Heart right ventricle (tissue), 16 donors: Measurements from ENCODE around the gene NUBP1. TPM values are rescaled to one million over a fixed set of nuclear protein-coding genes. Genes with fewer than 3 reads are reported as not detected.

Experiments used
- ATAC-seq, 8 donors: fragments of 200-7000 bp; cut with Tn5 transposase; one replicate each; pipeline ENCODE4 v1.9.1; 2020; ENCODE audit warnings: mild to moderate bottlenecking in 8 of 8, moderate library complexity in 8 of 8, moderate number of reproducible peaks in 1 of 8
- DNase-seq, 2 donors: peaks; one replicate each; pipeline ENCODE4 v3.0.0-alpha.2; 2020
- H3K27ac ChIP-seq, 10 donors: fragments of 200-600 bp; sonication (generic) in 2 of 10; one replicate each; pipeline versions ENCODE4 v1.5.0 to v1.8.0; 2020 to 2022; ENCODE audit warnings: mild to moderate bottlenecking in 3 of 10
- H3K27me3 ChIP-seq, 7 donors: fragments of 200-600 bp; one replicate each; pipeline ENCODE4 v1.8.0; 2021 to 2022; ENCODE audit warnings: mild to moderate bottlenecking in 2 of 7
- H3K36me3 ChIP-seq, 9 donors: fragments of 200-600 bp; sonication (generic) in 1 of 9; one replicate each; pipeline versions ENCODE4 v1.5.0 to v1.8.0; 2020 to 2022; ENCODE audit warnings: mild to moderate bottlenecking in 2 of 9
- H3K4me1 ChIP-seq, 9 donors: fragments of 200-600 bp; sonication (generic) in 1 of 9; one replicate each; pipeline versions ENCODE4 v1.5.0 to v1.8.0; 2020 to 2022; ENCODE audit warnings: mild to moderate bottlenecking in 4 of 9
- H3K4me3 ChIP-seq, 10 donors: fragments of 200-600 bp; sonication (generic) in 2 of 10; one replicate each; pipeline versions ENCODE4 v1.5.0 to v1.8.0; 2020 to 2022; ENCODE audit warnings: mild to moderate bottlenecking in 7 of 10, moderate library complexity in 2 of 10
- H3K9me3 ChIP-seq, 11 donors: fragments of 200-600 bp in 10 of 11; sonication (generic) in 2 of 11; one replicate each; pipeline versions ENCODE4 v1.5.0 to v1.8.0; 2013 to 2022; ENCODE audit warnings: mild to moderate bottlenecking in 2 of 11, control low read depth in 1 of 11, moderate library complexity in 1 of 11
- WGBS, 2 donors: extraction: QIAGEN DNeasy Blood & Tissue Kit; methylation state at CpG; one replicate each; pipeline ENCODE4 v1.1.7; 2013; ENCODE audit warnings: inconsistent platforms in 1 of 2; 5-methylcytosine and 5-hydroxymethylcytosine counted together
- intact Hi-C, 10 donors: fragments of 100-400 bp; cut with DNase I; formaldehyde crosslinking; loops; one replicate each; pipeline versions ENCODE4 v1.11.1 to v1.14.2; 2022
- polyA plus RNA-seq, 2 donors: library from polyadenylated mRNA; stranded (reverse); fragments of 200-250 nt; gene quantifications; one replicate each; pipeline ENCODE4 v1.2.3, GENCODE V29; 2013
- total RNA-seq, 10 donors: library from RNA; stranded (reverse); fragmentation: NEBNext Ultra II Directional in 3 of 10; extraction: Animal tissue kit (Norgen Biotek cat#: 25700) in 3 of 10; gene quantifications; one replicate each; pipeline versions ENCODE4 v1.2.1 to v1.2.4, GENCODE V29; 2021 to 2023
- TF ChIP-seq, protein P1 (sequence below), 9 donors: fragments of 200-600 bp; sonication (generic) in 2 of 9; IDR thresholded peaks; one replicate each; pipeline versions ENCODE4 v1.5.0 to v1.8.0; 2021 to 2022; ENCODE audit warnings: antibody characterized with exemption in 9 of 9, mild to moderate bottlenecking in 5 of 9, moderate library complexity in 1 of 9
- donor health status: Arrhythmogenic right ventricular cardiomyopathy.
- donor health status: ischemic (EF 13 %, LVEDD 7.1; RV severe dilation, severe dysfunction).
- donor health status: healthy with polysubstance abuse.
- donor health status: DM: no; HTN: yes; CAD: no.
- donor health status: DM: no; HTN: no; CAD: no.
- donor health status: ischemic (EF 25% LVEDD 6.9; RV normal size, moderate dysfunction).
- donor health status: ischemic (EF 25% LVEDD 5.7; RV mildly dilated, moderate dysfunction).
- donor health status: healthy.
- donor health status: DM: yes; HTN: yes; CAD: no.
- donor health status: Ischemic cardiomyopathy.
- donor health status: ischemic (EF 35%, LVEDD 5.7; RV mildly dilated, moderate dysfunction).
- donor health status: nonischemic (EF 11% LVEDD 7.7; RV severe dilation, severe dysfunction).
- donor health status: DM: yes; HTN: yes; CAD: no.
- donor health status: PGD.
- donor health status: ischemic (EF 29% LVEDD 5.4; RV normal size, mild dysfunction).
- donor health status: nonischemic (EF 23%, LVEDD 6.1; RV moderate dilation, normal function).

NUBP1 gene
- total and polyA plus RNA-seq, 12 donors: 44.1 to 82.1 (median 53.4) TPM

DNA sequence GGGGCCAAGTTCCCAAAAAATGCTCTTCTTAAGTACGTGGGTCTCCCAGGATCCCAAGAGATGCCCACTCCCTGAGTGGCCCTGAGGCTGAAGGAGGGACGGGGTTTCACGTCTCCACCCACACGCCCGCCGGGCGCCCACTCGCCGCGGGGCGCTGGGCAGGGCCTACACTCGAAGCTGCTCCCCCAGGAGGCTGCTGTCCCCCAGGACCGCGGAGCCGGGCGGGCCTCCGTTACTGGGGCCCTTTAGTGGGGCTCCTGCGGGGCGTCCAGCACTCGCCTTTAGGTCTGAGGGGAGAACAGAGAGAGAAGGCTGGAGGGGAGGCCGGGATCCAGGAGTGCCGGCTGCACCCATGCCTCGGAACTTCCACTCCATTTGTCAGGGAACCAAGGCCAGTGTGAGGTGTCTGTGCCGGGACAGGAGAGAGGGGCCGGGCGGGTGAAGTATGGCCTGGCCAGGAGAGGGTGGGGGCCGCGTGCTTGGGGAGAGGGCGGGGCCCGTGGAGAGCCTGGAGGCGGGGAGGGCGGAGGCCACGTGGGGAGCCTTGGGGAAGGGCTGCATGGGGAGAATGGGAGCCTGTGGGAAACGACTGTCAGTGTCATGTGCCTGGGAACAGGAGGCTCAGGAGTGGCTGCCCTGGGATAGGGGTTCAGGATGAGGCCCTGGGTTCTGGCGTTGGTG, 18.8 kb downstream of the NUBP1 start:
- Histone ChIP-seq H3K27ac (no peak overlapping the region), H3K9me3 (no peaks in the 10 kb centered on the region), H3K27me3 (no peaks in the 10 kb centered on the region), H3K36me3 (peaks cover 0 to 88% (median 53%) of the 10 kb centered on the region in 9 donors), H3K4me1 (peaks cover 0 to 23% (median 10%) of the 10 kb centered on the region in 9 donors), H3K4me3 (no peak overlapping the region)
- ATAC-seq (peak in 1 of 8 donors; percentile 36), DNase-seq (no peak)
- TF ChIP-seq, protein P1, sequence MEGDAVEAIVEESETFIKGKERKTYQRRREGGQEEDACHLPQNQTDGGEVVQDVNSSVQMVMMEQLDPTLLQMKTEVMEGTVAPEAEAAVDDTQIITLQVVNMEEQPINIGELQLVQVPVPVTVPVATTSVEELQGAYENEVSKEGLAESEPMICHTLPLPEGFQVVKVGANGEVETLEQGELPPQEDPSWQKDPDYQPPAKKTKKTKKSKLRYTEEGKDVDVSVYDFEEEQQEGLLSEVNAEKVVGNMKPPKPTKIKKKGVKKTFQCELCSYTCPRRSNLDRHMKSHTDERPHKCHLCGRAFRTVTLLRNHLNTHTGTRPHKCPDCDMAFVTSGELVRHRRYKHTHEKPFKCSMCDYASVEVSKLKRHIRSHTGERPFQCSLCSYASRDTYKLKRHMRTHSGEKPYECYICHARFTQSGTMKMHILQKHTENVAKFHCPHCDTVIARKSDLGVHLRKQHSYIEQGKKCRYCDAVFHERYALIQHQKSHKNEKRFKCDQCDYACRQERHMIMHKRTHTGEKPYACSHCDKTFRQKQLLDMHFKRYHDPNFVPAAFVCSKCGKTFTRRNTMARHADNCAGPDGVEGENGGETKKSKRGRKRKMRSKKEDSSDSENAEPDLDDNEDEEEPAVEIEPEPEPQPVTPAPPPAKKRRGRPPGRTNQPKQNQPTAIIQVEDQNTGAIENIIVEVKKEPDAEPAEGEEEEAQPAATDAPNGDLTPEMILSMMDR (IDR thresholded peaks at IDR 0.05): no peak
- intact Hi-C loops: loop anchor here in 1 of 10 donors (10.0 kb wide), 1 partner anchor 52 kb away; the partner anchor contains the start of gene TVP23A
- 93 to 95% methylated on average over 35 of the region's 35 CpGs for WGBS, 2 donors

GRCh38 chr16:10763456-10763855, 19.8 kb downstream of the NUBP1 start:
- no peak overlapping the region for H3K4me3 ChIP-seq
- H3K27ac ChIP-seq: no peak overlapping the region
- ATAC-seq: no peak
- intact Hi-C loops: loop anchor here in 1 of 10 donors (10.0 kb wide), 1 partner anchor 51 kb away; the partner anchor contains the start of gene TVP23A
- TF ChIP-seq, protein P1 (IDR thresholded peaks at IDR 0.05): no peak
- WGBS, 2 donors: 96 to 97% methylated on average over 7 of the region's 7 CpGs
- H3K27me3 ChIP-seq: no peaks in the 10 kb centered on the region
- DNase-seq: no peak
- peaks cover 0 to 88% (median 44%) of the 10 kb centered on the region in 9 donors for H3K36me3 ChIP-seq
- H3K9me3 ChIP-seq: no peaks in the 10 kb centered on the region
- H3K4me1 ChIP-seq: peaks cover 0 to 23% (median 10%) of the 10 kb centered on the region in 9 donors

GRCh38 chr16:10765772-10766171, 22.1 kb downstream of the NUBP1 start:
- intact Hi-C loops: loop anchor here in 2 of 10 donors (5.0 to 10.0 kb wide), 2 partner anchors 47 to 49 kb away; partner anchors contain the start of gene TVP23A (in 1 of the 2)
- ATAC-seq: peak in 4 of 8 donors; percentile 11 to 38 (median 16)
- 63% methylated on average over 4 of the region's 4 CpGs for WGBS, 2 donors

DNA sequence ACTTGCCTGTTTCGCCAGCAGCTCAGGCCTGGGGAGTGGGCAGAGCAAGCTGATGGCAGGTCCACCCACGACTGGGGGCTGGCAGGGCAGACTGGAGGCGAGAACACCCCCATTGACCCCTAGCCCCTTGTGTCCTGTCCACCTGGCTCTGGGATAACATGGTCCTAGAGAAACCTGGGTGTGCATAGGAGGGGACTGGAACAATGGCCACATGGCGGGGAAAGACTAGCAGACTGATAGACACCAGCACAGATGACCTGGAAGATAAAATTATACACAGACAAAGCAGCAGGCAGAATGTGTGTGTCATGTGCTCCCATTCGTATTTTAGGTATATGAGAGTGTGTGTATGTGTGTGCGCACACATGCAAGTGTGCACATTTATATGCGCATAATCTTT, 23.5 kb downstream of the NUBP1 start:
- H3K9me3 ChIP-seq: no peaks in the 10 kb centered on the region
- no peak overlapping the region for H3K27ac ChIP-seq
- H3K27me3 ChIP-seq: no peaks in the 10 kb centered on the region
- H3K36me3 ChIP-seq: peaks cover 0 to 69% (median 15%) of the 10 kb centered on the region in 9 donors
- ATAC-seq (peak in 2 of 8 donors; percentile 14 to 17), DNase-seq (no peak)
- TF ChIP-seq, protein P1 (IDR thresholded peaks at IDR 0.05): no peak
- peaks cover 0 to 36% (median 10%) of the 10 kb centered on the region in 9 donors for H3K4me1 ChIP-seq
- intact Hi-C loops: loop anchor here in 2 of 10 donors (5.0 to 10.0 kb wide), 2 partner anchors 45 to 48 kb away; partner anchors contain the start of gene TVP23A (in 1 of the 2)
- WGBS, 2 donors: 87 to 89% methylated on average over 7 of the region's 7 CpGs
- no peak overlapping the region for H3K4me3 ChIP-seq

More at GRCh38 chr16:10765772-10766171, 22.1 kb downstream of the NUBP1 start:
- no peak for DNase-seq
- no peaks in the 10 kb centered on the region for H3K9me3 ChIP-seq
- peaks cover 0 to 36% (median 10%) of the 10 kb centered on the region in 9 donors for H3K4me1 ChIP-seq
- peaks cover 0 to 82% (median 29%) of the 10 kb centered on the region in 9 donors for H3K36me3 ChIP-seq
- H3K27ac ChIP-seq: no peak overlapping the region
- H3K27me3 ChIP-seq: no peaks in the 10 kb centered on the region
- TF ChIP-seq, protein P1 (IDR thresholded peaks at IDR 0.05): no peak
- H3K4me3 ChIP-seq: no peak overlapping the region
